MM.1S (cell line): Measurements from ENCODE around the gene USF2.

Source experiments
- EZH2 ChIP-seq: fragments of 300-600 bp; sonication (generic); optimal IDR thresholded peaks from 2 replicates; pipeline ENCODE3; 2017; ENCODE audit warnings: low read depth, mild to moderate bottlenecking, antibody characterized with exemption, low read length, mixed read lengths
- TF ChIP-seq, protein P1 (sequence below): fragments of 300-600 bp; sonication (generic); IDR thresholded peaks from 2 replicates; pipeline ENCODE4 v1.5.1; 2016; ENCODE audit warnings: antibody characterized with exemption, low read length, mixed read lengths

- TF ChIP-seq, protein P1, sequence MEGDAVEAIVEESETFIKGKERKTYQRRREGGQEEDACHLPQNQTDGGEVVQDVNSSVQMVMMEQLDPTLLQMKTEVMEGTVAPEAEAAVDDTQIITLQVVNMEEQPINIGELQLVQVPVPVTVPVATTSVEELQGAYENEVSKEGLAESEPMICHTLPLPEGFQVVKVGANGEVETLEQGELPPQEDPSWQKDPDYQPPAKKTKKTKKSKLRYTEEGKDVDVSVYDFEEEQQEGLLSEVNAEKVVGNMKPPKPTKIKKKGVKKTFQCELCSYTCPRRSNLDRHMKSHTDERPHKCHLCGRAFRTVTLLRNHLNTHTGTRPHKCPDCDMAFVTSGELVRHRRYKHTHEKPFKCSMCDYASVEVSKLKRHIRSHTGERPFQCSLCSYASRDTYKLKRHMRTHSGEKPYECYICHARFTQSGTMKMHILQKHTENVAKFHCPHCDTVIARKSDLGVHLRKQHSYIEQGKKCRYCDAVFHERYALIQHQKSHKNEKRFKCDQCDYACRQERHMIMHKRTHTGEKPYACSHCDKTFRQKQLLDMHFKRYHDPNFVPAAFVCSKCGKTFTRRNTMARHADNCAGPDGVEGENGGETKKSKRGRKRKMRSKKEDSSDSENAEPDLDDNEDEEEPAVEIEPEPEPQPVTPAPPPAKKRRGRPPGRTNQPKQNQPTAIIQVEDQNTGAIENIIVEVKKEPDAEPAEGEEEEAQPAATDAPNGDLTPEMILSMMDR = no peak
- TF ChIP-seq EZH2 = no peak
Observed at GRCh38 chr19:35316560-35316959, 47.8 kb downstream of the USF2 start.
